ENCODE measurements around the gene STAT1.
A peak's percentile ranks its signal among the peaks of the same experiment; 100 is the strongest.

Gene STAT1

DNA sequence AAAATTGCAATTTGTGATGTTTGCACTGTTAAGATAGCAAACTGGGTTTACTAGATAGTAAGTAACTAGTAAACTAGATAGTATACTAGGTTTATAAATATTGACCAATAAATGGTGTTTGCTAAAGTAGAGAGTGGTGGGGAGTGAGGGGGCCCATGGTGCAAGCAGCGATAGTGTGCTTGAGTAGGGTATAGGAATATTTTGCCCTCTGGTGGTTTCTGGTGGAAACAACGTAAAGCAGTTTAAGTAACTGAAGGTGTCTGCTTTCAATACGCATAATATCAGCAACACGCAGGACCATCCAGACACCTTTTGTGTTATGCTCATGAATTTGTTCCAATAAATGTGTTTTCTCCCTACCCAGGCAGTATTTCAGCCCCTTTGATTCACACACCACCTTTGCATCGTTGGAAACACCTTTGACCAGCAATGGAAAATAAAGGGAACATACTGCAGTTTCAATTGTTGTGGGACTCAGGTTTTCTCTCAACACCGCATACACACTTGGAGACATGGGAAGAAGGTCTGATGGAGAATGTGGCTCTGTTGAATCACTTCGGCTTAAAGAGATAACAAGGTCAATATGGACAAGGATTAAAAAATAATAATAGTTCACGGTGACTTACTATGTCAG is 16.7 kb upstream of the STAT1 start:
- DNase-seq, result peak; percentile 65

DNA sequence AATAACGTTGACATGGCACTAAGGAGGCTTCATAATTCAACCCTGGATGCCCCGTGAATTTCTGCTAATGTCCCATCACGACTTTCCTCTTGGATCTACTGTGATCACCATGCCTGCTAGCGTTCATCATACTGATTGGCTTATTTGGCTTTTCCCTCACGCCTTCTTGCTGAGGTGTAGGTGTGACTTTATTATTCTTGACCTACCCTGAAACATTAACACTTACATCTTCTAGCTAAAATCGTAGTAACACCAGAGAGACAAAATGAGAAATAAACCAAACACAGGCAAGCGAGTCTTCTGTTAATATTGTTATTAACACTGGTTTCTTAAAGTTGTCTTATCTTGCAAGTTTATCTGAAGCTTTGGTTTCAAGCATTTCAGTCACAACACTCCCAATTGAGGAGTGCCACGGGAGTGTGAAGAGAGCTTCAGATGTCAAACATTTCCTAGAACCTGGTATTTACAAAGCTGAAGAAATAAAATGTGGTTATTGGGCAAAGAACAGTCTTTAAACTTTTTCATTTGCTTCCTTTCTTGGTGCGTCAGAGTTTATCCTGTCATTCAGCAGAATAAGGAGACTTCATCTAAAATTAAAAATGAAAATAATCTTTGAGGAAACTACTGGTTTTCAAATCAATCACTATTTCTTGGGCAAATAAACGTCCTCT is 15.4 kb upstream of the STAT1 start:
- no peak for DNase-seq

DNA sequence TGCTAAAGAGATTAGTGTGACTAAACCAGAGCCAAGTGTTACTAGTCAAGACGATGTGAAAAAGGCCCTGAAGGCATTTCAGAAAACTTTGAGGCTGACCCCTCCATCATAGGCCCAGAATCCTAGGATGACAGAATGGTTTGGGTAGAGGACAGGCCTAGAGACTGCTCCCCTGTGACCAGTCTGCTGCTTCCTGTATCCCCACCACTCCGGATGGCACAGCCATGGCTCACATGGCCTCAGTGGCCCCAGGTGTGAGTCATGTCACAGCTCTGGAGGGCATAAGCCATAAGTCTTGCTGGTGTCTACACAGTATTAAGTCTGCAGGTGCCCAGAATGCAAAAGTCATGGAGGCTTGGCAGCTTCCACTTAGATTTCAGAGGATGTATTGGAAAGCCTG is 12.4 kb upstream of the STAT1 start:
- DNase-seq, result no peak

DNA sequence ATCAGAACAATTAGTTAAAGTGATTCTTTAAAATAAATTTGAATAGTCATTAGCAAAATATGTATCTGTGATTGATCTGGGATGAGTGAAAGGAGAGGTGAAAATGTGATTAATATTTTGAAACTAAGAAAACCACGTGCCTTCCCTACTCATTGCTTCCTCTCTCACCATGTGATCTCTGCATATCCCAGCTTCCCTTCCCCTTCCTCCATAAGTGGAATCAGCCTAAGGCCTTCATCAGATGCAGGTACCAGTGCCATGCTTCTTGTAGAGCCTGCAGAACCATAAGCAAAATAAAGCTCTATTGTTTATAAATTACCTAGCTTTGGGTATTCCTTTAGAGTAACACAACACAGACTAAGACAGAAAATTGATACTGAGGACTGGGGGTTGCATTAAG is 11.2 kb upstream of the STAT1 start:
- no peak for DNase-seq

DNA sequence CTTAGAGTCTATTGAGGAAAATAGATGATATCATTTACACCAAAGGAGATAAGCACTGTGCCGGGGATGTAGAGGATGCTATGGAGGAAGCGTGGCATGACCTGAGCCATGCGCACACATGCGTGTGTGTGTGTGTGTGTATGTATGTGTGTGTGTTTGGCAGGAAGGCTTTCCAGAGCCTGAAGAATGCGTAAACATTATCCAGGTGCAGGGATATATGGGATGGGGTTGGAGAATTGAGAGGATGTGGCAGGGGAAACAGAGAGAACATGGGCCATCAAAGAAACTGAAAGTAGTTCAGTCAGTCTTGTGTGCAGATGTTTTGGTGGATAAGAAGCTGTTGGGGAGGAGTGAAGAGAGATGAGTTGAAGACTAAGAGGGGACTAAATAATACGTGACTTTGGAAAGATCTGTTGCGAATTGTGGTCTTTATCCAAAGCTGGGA is 9.3 kb upstream of the STAT1 start:
- DNase-seq, result no peak

DNA sequence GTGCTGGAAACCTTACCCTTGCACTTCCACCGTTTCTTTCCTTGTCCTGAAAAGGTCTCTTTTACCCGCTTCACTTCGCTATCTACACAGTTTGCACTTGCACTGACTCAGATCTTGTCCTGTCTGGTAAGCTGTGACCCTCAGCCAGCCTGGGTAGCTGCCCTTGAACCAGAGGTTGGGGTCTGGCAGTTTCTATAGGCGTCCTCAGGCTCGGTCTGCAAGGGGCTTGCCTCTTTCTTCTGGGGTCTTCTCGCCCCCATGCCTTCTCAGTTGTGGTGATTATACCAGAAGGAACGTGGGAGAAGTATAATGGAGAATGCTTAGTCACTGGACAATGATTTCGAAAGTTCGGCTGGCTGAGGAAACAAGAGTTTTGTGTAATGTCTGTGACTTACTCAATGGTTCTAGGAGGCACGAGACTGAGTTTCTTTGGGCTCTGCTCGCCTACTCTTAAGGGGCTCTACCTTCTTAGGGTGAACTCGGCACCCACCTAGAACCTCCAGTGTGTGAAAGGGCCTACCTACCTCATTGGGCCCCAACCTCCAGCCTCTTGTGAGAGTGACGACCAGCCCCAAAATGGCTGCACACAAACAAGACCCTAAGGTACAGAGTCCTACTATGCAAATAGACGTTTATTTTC is 6.9 kb upstream of the STAT1 start:
- DNase-seq, result peak; percentile 31

DNA sequence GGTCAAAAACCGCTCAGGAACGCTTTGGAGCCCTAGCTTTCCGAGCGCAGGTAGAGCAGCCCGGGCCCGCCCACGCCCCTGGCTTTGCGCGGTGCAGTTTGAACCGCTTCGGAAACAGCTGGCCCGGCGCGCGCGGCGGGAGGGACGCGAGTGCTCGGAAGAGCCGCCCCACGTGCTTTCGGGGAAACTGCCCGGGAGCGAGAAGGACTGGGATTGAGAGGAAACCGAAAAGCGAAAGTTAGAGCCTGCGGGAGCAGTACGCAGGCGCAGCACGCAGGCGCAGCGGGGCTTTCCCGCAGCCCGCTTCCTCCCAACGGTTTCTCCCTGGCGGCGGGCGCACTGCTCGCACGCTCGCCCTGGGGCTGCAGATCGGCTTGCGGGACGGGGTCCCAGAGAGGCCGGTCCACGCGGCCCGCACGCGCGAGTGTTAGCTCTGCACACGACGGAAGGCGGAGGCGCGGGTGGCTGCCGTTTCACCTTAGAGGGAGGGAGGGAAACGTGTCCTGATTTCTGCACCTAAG is 6.3 kb upstream of the STAT1 start:
- DNase-seq, result peak; percentile 96

DNA sequence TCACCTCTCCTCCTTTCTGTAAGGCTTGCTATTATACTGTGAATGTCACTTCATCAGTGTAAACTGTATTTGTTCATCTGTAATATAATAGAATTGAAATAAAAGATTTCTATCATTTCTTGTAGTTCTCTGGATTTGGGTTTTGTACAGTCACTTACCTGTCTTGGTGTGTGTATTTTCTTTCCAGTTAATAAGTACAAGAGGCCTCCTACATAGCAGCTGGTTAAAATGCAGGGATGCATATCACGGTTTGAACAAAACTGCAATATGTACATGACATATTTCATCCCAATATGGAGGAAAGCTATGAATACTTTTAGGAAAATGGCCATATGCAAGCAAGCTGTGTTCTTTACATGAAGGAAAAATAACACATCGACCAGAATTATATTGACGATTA is 5.4 kb upstream of the STAT1 start:
- DNase-seq, result no peak

DNA sequence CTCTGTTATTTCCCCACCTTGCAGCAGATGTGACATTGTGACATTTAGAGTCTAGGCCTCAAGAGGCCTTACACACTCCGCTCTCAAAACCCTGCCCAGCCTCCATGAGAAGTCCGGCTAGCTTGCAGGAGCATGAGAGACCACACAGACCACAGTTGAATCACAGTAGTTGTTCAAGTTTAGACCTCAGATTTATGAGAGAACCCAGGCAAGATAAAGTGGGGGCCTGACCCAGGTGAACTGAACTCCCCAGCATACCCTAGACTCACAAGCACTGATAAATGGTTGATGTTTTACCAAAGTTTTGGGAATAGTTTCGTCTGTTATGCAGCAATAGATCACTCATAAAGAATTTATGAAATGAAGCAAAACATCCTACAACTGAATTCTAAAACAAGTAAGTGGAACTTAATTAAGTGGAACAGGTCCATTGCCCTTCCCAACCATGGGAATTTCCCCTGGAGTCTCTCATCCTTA is 4.7 kb upstream of the STAT1 start:
- DNase-seq, result peak; percentile 30

DNA sequence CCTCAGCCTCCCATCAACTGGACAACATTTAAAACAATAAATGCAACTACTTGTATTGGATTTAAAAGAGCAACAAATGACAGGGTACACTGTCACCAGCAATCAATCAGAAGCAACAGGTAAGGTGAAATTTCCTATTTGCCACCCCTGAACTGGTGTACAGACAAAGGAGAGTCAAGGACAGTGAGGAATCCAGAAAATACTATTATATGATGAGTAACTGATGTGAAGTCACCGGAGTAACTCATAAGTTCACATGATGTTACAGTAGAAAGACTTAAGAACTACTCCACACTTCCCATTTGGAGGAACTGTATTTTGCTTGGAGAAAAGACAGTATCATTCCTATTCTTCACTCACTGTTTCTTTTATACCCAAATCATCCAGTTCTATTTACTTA is 4.1 kb upstream of the STAT1 start:
- DNase-seq, result no peak

DNA sequence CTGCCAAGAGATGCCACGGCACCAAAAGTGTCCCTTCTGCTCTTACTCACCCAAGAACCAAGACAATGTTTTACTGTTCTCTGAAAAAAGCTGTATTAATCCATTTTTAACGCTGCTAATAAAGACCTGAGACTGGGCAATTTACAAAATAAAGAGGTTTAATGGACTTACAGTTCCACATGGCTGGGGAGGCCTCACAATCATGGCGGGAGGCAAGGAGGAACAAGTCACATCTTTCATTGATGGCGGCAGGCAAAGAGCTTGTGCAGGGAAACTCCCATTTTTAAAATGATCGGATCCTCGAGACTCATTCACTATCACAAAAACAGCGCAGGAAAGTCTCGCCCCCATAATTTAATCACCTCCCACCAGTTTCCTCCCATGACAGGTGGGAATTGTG is 1.9 kb upstream of the STAT1 start:
- no peak for DNase-seq

DNA sequence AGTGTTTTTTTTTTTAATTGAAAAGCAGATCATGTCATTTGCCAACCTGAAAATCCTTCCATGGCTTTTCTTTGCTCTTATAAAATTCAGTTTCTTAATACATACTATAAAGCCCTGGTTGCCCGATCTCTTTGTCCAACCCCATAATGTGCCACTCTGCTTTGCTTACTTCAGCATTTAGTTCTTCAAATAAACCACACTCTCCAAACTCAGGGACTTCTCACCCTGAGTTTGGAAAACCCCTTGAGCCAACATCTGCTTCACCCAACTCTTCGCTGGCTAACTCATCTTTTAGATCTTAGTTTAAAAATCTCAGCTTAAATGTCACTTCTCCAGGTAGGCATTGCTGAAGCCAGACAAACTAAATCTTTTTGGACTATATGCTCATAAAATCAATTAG is 1.3 kb upstream of the STAT1 start:
- DNase-seq, result no peak

DNA sequence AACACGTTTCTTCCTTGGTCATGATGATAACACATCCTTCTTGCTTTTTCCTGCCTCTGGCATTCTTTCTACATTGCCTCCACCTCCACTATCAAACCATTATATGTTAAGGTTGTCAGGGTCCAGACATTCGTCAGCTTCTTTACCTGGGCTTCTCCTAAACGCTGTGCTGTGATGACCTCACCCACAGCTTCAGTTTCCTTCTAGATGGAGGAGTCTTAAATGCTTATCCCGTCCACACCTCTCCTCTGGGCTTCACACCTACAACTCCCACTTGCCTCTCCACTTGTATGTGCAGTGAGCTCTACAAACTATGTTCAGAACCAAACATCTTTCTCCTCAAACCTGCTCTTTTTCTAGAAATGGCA is 666 bp upstream of the STAT1 start:
- no peak for DNase-seq

DNA sequence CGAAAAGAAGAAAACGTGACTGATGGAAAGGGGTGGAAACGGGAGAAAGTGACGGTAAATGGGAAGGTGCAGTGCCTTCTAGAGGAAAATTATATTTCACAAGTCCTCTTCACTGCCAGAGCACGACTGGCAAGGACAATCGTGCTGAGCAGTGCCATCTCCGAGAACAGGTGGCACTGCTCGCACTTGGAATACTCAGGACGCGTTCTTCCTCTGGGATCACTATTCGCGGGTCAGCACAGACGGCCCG is 364 bp downstream of the STAT1 start:
- no peak for DNase-seq

DNA sequence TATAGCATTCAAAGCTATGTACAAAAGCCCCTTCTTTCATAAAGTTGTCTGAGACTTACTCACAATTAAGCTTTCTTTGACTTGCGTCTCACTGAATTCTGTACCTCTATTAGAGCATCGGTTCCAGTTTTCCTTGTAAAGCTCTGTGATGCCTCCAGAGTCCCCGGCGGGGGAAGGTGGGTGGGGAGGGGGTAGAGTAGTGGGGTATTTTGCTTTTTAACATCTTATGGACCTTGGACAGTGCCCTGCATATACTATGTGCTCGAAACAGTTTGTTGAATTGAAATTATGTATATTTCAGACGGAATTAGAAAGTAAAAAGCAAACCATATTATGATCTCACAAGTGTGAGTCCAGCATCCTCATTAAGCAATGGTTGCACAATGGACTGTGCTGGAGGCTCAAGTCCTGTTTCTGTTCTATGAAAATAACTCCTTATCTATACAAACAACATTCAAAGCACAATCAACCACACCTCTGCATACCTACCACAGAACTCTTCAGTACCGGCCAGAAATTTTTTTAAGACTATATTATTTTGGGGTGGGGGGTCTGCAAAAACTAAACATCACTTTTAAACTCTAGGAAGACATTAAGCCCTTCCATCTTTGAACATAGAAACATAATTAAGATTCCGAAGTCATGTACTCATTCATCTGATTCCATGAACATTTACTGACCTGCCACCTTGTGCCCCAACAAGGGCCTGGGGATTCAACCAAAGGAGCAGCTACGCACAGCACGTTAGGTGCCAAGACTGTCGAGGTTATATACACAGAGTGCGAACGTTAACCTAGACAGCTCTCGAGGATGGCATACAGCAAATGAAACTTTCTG is 908 bp downstream of the STAT1 start:
- DNase-seq, result no peak

DNA sequence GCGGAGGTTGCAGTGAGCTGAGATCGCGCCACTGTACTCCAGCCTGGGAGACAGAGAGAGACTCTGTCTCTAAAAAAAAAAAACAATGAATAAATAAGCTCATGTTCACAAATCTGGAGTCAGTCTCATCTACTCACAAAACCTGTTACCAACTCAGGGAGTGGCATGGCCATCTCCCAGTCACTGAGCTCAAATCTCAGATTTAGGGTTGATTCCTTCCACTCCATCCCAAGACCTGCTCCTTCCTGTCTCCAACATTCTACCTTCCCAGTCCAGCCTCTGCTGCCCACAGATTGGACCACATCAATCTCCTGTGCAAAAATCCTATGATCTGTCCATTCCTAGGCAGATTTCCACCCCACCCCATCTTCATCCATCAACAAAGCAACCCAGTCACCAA is 1.6 kb downstream of the STAT1 start:
- DNase-seq, result no peak

DNA sequence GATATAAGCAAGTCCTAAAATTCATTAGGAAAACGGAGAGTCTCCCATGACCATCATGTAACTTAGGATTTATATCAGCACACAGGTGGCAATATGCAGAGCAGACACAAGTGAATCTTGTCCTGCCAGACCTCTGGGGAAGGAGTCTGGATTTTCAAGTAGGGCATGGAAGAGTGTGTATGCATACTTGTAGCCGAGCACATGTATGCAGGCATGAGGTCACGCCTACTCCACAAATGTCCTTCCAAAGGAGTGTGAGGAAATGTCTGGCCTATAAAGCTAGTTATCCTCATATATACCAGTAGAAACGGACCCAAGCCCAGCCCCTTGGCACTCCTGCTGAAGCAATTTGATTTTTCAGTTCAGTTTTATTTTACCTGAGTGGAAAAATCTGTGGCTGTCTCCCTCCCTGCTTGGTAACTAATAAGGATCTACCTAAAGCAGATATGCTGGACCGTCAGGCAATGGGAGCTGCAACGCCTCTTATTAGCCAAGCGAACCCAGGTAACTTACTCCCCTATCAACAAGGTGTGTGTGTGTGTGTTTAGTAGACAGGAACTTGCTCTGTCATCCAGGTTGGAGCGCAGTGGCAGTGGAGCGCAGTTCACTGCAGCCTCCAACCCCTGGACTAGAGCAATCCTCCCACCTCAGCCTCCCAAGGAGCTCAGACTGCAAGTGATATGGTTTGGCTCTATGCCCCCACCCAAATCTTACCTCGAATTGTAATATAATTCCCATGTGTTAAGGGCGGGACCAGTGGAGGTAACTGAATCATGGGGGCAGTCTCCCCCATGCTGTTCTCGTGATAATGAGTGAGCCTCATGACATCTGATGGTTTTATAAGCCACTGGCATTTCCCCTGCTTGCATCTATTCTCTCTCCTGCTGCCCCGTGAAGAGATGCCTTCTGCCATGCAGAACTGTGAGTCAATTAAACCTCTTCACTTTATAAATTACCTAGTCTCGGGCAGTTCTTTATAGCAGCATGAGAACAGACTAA is 2.8 kb downstream of the STAT1 start:
- peak; percentile 34 for DNase-seq

DNA sequence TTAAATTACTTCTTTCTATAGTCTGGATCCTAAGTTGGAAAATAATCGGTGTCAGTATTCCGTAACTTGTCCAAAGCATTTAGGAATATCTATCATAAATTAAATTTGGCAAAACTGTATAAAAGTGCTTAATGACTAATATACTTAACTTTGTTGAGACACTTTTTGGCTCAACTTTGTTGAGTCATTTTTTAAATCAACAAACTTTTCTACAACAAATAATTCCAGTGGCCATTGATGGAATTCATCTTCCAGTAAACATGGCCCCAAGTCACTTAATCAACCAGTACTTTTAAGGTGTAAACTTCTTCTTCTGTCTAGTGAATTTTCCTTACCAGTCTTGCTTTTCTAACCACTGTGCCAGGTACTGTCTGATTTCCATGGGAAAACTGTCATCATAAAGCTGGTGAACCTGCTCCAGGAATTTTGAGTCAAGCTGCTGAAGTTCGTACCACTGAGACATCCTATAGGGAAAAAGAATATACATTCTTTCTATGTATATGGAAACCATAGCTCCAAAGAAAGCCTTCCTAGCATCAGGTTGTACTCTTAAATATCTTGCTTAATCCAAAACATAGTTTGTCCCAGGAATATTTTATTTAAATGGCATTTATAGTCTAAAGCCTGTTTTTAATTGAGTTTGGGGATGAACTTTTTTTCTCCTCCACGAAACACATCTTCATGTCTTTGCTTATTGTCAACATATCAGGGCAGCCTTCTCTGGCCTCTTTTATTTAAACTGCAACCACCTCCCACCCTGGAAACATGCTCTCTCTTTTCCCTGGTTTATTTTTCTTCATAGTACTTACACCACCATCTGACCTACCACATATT is 4.2 kb downstream of the STAT1 start:
- no peak for DNase-seq

DNA sequence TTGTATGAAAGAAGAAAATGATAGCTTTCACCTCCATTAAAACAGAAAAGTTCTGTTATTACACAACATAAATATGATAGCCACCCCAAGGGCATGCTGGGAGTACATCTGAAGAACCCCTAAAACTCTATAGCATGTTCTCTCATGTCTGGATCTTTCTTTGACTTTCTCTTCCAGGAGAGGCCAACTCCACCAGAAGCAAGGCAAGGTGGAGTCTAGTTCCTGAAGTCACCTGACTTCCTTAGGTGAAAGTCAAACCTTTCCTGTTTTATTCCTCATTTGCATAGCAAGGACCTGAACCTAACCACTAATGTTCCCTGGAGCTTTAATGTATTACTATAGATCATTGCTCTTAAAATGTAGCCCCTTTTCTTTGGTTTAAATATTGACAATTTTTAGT is 5.7 kb downstream of the STAT1 start:
- DNase-seq, result no peak

DNA sequence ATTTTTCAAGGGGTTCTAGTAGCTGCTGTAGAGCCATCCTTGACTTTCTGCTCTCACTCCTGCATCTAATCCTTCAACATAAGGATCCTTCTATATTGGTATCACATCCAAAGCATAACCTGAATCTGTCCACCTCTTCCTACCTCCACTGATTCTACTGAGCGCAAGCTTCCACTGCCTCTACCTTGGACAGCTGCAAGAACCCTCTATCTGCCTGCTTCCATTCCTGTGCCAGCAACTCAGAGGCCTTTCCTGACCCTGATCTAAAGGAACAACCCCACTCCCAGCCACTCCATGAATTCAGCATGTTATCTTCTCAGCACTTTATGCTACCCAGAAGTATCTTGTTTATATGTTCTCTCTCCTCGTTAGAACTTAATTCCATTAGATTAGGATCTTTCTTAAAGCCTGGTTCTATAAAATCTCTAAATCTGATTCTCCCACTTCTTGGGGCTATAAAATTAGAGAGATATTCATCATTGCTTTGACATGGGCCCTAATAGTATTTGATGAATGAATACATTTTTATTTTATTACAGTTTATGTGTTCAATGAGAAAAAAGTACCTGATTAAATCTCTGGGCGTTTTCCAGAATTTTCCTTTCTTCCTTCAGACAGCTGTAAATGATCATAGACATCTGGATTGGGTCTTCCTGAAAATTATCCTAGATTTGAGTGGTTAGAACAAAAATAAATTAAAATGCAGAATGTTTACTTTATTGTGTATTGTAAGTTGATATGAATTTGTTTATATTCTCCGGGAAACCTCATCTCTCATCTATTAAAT is 6.8 kb downstream of the STAT1 start:
- no peak for DNase-seq
